ENCODE data around the gene GPR162.

GRCh38 chr12:6827437-6827911 lies 5.9 kb downstream of the GPR162 start:
- TF ChIP-seq CTCF (IDR thresholded peaks at IDR 0.05): no peak
- no peak for TF ChIP-seq POLR2A (IDR thresholded peaks at IDR 0.05)

Measured in heart left ventricle (tissue), 13 donors.